ENCODE results near the gene NUDT16L1. TPM values are rescaled to one million over a fixed set of nuclear protein-coding genes. Genes with fewer than 3 reads are reported as not detected.
"Not testable (repeated sequence)": the region's sequence is repeated elsewhere in the genome, so short reads cannot be mapped to it uniquely, and the experiment has no call there.

The NUDT16L1 gene
- total RNA-seq, 2 donors from 2014 or later = 39.1 to 41.0 TPM

DNA sequence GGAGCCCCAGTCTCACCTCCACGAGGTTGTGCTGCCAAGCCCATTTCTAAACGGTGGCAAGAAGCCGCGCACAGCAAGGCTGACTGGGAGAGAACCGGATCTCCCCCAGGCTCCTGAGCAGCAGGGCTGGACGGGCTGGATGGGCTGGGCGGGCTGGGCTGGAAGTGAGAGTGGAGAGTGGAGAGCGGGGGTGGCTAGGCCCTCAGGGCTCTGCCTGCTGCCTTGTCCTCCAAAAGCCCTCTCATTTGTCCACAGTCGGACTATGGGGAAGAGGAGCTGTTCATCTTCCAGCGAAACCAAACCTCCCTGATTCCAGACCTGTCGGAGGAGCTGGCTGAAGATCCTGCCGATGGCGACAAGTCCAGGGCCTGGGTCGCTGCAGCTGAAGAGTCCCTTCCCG lies 44.2 kb downstream of the NUDT16L1 start:
- DNase-seq (no peak), ATAC-seq (no peak)
- intact Hi-C loops (cut with DNase I) = no loop called here

DNA sequence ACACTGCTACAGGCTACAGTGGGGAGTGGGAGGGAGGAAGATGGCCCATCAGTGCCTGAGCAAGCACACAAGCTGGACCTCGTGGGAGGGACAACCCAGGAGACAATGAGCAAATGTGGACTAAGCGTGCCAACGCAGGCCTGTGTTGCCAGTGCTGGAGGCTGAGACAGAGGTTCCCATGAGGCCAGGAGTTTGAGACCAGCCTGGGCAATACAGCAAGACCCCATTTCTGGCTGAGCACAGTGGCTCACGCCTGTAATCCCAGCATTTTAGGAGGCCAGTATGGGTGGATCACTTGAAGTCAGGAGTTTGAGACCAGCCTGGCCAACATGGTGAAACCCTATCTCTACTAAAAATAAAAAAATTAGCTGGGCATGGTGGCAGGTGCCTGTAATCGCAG lies 45.0 kb downstream of the NUDT16L1 start:
- ATAC-seq; DNase-seq; intact Hi-C loops (cut with DNase I): not testable (repeated sequence)

DNA sequence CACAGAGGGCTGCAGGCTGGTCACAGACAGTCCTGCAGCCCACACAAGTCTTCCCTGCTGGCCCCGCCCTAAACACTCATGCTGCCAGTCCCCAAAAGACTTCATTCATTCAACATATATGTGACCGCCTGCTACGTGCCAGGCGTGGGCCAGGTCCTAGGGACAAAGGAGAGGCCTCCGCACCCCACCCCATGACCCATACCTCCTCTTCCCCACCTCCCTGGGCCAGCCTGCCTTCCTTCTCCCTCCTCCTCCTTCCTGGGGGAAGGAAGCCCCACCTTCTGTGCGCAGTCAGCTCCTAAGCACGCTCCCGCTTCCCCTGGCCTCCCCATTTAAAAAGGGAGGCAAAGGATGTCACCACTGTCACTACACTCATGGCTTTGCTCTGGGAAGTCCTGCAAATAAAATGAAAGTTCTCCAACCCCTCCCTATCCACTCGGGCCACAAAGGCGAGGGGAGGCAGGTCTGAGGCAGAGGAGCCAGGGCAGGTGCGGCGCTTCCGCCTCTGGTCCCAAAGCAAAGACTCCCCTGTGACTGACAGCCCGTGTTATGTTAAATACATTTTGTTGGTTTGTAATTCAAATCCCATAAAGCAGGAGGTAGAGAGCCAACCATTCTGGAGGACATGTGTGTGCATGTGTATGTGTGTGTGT lies 50.0 kb downstream of the NUDT16L1 start:
- intact Hi-C loops (cut with DNase I) = no loop called here
- ATAC-seq (no peak), DNase-seq (no peak)

DNA sequence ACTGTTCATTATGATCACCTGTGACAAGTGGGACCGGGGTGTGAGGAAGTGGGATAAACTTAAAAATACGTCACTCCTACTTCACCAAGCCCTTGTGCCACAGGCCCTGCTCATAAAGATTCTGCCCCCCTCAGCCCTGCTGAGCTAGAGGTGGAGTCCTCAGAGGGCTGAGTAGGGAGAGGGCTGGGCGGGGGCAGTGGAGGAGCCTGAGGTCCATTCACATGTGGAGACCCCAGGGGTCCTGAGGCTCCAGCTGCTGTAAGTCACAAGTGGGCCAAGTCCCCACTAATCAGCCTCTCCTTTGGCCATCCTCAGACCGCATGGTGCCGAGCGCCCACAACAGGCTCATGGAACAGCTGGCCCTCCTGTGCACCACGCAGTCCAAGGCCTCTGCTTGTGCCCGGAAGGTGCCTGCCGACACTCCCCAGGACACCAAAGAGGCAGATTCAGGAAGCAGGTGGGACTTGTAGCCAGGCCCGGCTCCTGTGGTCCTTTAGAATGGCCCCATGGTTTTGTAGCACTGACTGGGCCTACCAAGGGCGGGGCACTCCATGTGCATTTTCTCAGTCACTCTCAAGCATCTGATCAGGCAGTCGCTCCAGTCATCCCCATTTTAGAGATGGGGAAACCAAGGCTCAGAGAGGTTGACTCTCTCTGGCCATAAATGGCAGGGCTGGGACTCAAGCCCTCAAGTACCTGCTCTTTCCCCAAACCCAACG lies 51.4 kb downstream of the NUDT16L1 start:
- DNase-seq (no peak), ATAC-seq (no peak)
- intact Hi-C loops (cut with DNase I) = no loop called here

DNA sequence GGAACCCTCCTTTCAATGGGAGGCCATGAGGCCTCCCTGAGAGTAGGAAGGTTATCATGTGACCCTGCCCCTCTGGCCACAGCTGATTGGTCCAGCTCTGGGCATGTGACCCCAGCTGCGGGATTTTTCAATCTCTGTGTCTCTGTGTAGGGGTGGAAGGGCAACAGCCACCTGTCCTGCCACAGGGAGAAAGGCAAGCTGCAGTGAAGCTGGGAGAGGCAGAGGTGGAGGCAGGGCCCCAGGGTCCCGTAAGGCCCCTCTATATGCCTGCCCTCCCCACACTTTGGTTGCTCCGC lies 51.9 kb downstream of the NUDT16L1 start:
- intact Hi-C loops (cut with DNase I) = no loop called here
- ATAC-seq (no peak), DNase-seq (no peak)

Small RNAs within 50 kb of the gene (microRNA-seq; reads per million reads assigned to microRNA genes)
- gene MIR6769A = 0.20 to 0.54 reads per million in 2 donors

Other genes starting within 250 kb of the NUDT16L1 start
- gene NMRAL1, start 218.9 kb upstream of the NUDT16L1 start, total RNA-seq = 10 to 100 TPM; 16.8 to 17.2 TPM
- gene HMOX2, start 217.2 kb upstream of the NUDT16L1 start, total RNA-seq = 10 to 100 TPM; 65.3 to 92.0 TPM
- 10 to 100 TPM; 34.1 to 42.9 TPM for gene CDIP1, start 154.8 kb upstream of the NUDT16L1 start, total RNA-seq
- under 1 TPM in 1 of 2 donors, not detected in 1; 0.10 TPM for gene C16orf96, start 137.2 kb upstream of the NUDT16L1 start, total RNA-seq
- gene UBALD1, start 78.7 kb upstream of the NUDT16L1 start, total RNA-seq = 10 to 100 TPM; 19.6 to 20.0 TPM
- gene MGRN1, start 68.7 kb upstream of the NUDT16L1 start, total RNA-seq = 10 to 100 TPM; 33.1 to 44.6 TPM
- gene ANKS3, start 40.7 kb downstream of the NUDT16L1 start, total RNA-seq = 10 to 100 TPM; 11.0 to 11.6 TPM
- gene DNAAF8, start 41.0 kb downstream of the NUDT16L1 start, total RNA-seq = under 1 TPM; 0.52 to 0.85 TPM
- 10 to 100 TPM in 1 of 2 donors, 1 to 10 TPM in 1; 6.3 to 10.3 TPM for gene ZNF500, start 73.6 kb downstream of the NUDT16L1 start, total RNA-seq
- not detected for gene SEPTIN12, start 94.8 kb downstream of the NUDT16L1 start, total RNA-seq
- not detected for gene SMIM22, start 101.8 kb downstream of the NUDT16L1 start, total RNA-seq
- 10 to 100 TPM; 53.6 to 54.5 TPM for gene ROGDI, start 109.1 kb downstream of the NUDT16L1 start, total RNA-seq
- 10 to 100 TPM; 65.2 to 78.2 TPM for gene GLYR1, start 153.7 kb downstream of the NUDT16L1 start, total RNA-seq
- gene UBN1, start 153.9 kb downstream of the NUDT16L1 start, total RNA-seq = 10 to 100 TPM; 28.0 to 33.6 TPM
- gene PPL, start 243.6 kb downstream of the NUDT16L1 start, total RNA-seq = 10 to 100 TPM in 1 of 2 donors, 1 to 10 TPM in 1; 6.1 to 15.8 TPM